Tibial nerve (tissue), 3 donors: ENCODE results near the gene ADAP1.

Source experiments
- CTCF ChIP-seq, 5 experiments: fragments of 200-600 bp in 3 of 5; fragments of 450-650 bp in 2 of 5; sonication (generic) in 3 of 5; IDR thresholded peaks; one replicate each; pipeline ENCODE4 v1.5.1; 2016 to 2019; ENCODE audit warnings: antibody characterized with exemption in 5 of 5, mild to moderate bottlenecking in 3 of 5, moderate library complexity in 2 of 5
- POLR2A ChIP-seq, 2 donors: fragments of 450-650 bp; IDR thresholded peaks; one replicate each; pipeline ENCODE4 v1.6.1; 2017; ENCODE audit warnings: antibody characterized with exemption in 2 of 2, mild to moderate bottlenecking in 2 of 2, moderate library complexity in 2 of 2

- TF ChIP-seq POLR2A (IDR thresholded peaks at IDR 0.05) (no peak), CTCF (IDR thresholded peaks at IDR 0.05) (no peak)
Observed at GRCh38 chr7:849781-850180, 104.7 kb downstream of the ADAP1 start.
